ENCODE data around the gene KAT6B. TPM values are rescaled to one million over a fixed set of nuclear protein-coding genes. Genes with fewer than 3 reads are reported as not detected.

KAT6B gene
- total RNA-seq, 2 donors from 2014 or later = 28.0 to 97.8 TPM

DNA sequence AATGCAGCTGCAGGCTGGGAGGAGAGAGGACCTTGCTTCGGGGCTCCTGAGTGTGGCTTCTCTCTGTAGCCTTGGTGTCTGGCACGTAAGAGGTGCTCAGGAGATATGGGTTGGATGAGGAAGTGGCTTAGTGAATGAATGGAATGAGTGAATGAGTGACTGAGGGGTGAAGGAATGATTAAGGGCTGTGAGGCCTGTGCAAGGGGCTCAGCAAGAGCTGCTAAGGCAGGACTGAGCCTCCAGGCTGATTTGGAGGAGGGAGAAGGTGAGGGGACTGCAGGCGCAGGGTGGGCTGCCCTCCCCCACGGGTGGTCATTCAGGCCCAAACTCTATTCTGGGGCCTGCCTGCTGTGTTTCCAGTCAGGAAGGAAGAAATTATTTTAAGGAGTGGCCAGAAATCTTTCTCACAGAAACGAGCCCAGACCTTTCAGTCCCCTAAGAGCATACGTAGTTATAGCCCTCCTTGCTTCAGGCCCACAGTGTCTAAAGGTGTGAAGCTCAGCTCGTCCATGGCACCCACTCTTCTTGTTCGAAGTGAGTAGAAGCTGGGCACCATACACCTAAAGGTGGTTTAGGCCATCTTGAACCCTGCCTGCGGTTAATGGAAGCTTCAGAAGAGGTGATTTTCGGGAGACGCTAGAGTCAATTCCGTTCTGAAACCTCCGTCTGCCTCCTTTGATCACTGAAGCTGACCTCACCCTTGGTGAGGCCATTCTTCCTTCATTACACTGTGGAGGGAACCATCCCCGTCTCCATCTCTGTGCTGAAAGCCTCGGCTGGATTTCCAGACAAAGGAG lies 235.5 kb downstream of the KAT6B start:
- no peak overlapping the region for H3K27ac ChIP-seq

GRCh38 chr10:75062506-75063299 lies 236.3 kb downstream of the KAT6B start:
- Histone ChIP-seq H3K9me3 (no peaks in the 10 kb centered on the region), H3K27ac (no peak overlapping the region), H3K4me1 (replicated peaks) (no peaks in the 10 kb centered on the region), H3K4me3 (no peak overlapping the region), H3K27me3 (replicated peaks; ENCODE audit: insufficient read depth) (no peaks in the 10 kb centered on the region), H3K36me3 (no peaks in the 10 kb centered on the region)
- intact Hi-C loops (cut with DNase I) = no loop called here
- TF ChIP-seq CTCF (IDR thresholded peaks at IDR 0.05) (no peak), POLR2A (IDR thresholded peaks at IDR 0.05) (no peak), POLR2AphosphoS5 (IDR thresholded peaks at IDR 0.05) (no peak)
- 56% methylated on average over 10 of the region's 10 CpGs for WGBS
- no peak for DNase-seq (ENCODE audit: low spot score)

More for the DNA sequence above, 235.5 kb downstream of the KAT6B start:
- no peaks in the 10 kb centered on the region for H3K4me1 ChIP-seq (replicated peaks)
- no peak for DNase-seq (ENCODE audit: low spot score)
- no peak overlapping the region for H3K4me3 ChIP-seq
- TF ChIP-seq POLR2A (IDR thresholded peaks at IDR 0.05) (no peak), POLR2AphosphoS5 (IDR thresholded peaks at IDR 0.05) (no peak), CTCF (IDR thresholded peaks at IDR 0.05) (no peak)
- no peaks in the 10 kb centered on the region for H3K36me3 ChIP-seq
- H3K27me3 ChIP-seq (replicated peaks; ENCODE audit: insufficient read depth) = no peaks in the 10 kb centered on the region
- intact Hi-C loops (cut with DNase I) = no loop called here
- no peaks in the 10 kb centered on the region for H3K9me3 ChIP-seq
- WGBS = 86% methylated on average over 15 of the region's 15 CpGs

- 98% methylated on average over 8 of the region's 8 CpGs for WGBS
- no peak for DNase-seq (ENCODE audit: low spot score)
- no peak overlapping the region for H3K27ac ChIP-seq
- TF ChIP-seq POLR2A (IDR thresholded peaks at IDR 0.05) (no peak), POLR2AphosphoS5 (IDR thresholded peaks at IDR 0.05) (no peak), CTCF (IDR thresholded peaks at IDR 0.05) (no peak)
- no peaks in the 10 kb centered on the region for H3K36me3 ChIP-seq
- H3K27me3 ChIP-seq (replicated peaks; ENCODE audit: insufficient read depth) = no peaks in the 10 kb centered on the region
- intact Hi-C loops (cut with DNase I) = no loop called here
- H3K4me3 ChIP-seq = no peak overlapping the region
- H3K4me1 ChIP-seq (replicated peaks) = no peaks in the 10 kb centered on the region
- H3K9me3 ChIP-seq = no peaks in the 10 kb centered on the region
Observed at GRCh38 chr10:75063461-75064230, 237.2 kb downstream of the KAT6B start.

DNA sequence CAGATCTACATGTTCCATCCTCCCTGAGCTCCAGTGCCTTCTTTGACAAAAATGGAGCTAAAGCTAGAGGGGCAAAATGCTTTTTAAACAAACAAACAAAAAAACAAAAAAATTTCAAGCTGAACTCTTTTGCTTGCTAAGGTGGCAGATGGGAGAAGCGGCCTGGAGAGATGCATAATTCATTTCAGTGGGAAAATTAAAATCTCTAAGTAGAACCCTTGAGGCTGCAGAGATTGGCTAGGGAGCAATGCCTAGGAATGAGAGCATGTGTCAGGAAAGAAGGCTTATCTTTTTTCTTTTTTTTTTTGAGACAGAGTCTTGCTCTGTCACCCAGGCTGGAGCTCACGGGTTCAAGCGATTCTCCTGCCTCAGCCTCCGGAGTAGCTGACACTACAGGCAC lies 238.7 kb downstream of the KAT6B start:
- H3K27me3 ChIP-seq (replicated peaks; ENCODE audit: insufficient read depth) = no peaks in the 10 kb centered on the region
- intact Hi-C loops (cut with DNase I) = no loop called here
- H3K36me3 ChIP-seq = no peaks in the 10 kb centered on the region
- no peak overlapping the region for H3K27ac ChIP-seq
- no peak overlapping the region for H3K4me3 ChIP-seq
- H3K9me3 ChIP-seq = no peaks in the 10 kb centered on the region
- DNase-seq (ENCODE audit: low spot score) = no peak
- TF ChIP-seq CTCF (IDR thresholded peaks at IDR 0.05) = no peak
- TF ChIP-seq POLR2AphosphoS5 (IDR thresholded peaks at IDR 0.05) = no peak
- TF ChIP-seq POLR2A (IDR thresholded peaks at IDR 0.05) = no peak
- H3K4me1 ChIP-seq (replicated peaks) = no peaks in the 10 kb centered on the region
- WGBS = 91% methylated on average over 4 of the region's 4 CpGs

Measured in prostate gland (tissue), 2 donors.